NCI-H524 treated with DMSO at 0.1 percent for 48 hours (cell line): Measurements from ENCODE around the gene DDHD1.

Experiments
- DNase-seq: peaks from one replicate; lab custom pipeline; 2025; lab: John Stamatoyannopoulos, UW

DDHD1 gene

GRCh38 chr14:53034036-53034435, 119.1 kb downstream of the DDHD1 start:
- no peak for DNase-seq

GRCh38 chr14:53032838-53033390, 120.2 kb downstream of the DDHD1 start:
- no peak for DNase-seq

- DNase-seq = no peak
Measured at GRCh38 chr14:53032161-53032803, 120.8 kb downstream of the DDHD1 start.

GRCh38 chr14:53027562-53027961, 125.6 kb downstream of the DDHD1 start:
- DNase-seq = no peak

GRCh38 chr14:53027041-53027440, 126.1 kb downstream of the DDHD1 start:
- no peak for DNase-seq

GRCh38 chr14:53023325-53023724, 129.8 kb downstream of the DDHD1 start:
- no peak for DNase-seq

- no peak for DNase-seq
Measured at GRCh38 chr14:53022593-53022992, 130.5 kb downstream of the DDHD1 start.

- no peak for DNase-seq
Measured at GRCh38 chr14:53020193-53020932, 132.8 kb downstream of the DDHD1 start.

GRCh38 chr14:53019406-53019805, 133.7 kb downstream of the DDHD1 start:
- DNase-seq = no peak

GRCh38 chr14:53017837-53018236, 135.3 kb downstream of the DDHD1 start:
- DNase-seq = no peak

- DNase-seq = no peak
Measured at GRCh38 chr14:53016919-53017318, 136.2 kb downstream of the DDHD1 start.

GRCh38 chr14:53016491-53016890, 136.6 kb downstream of the DDHD1 start:
- no peak for DNase-seq

- DNase-seq = no peak
Measured at GRCh38 chr14:53011053-53011462, 142.1 kb downstream of the DDHD1 start.

- DNase-seq = no peak
Measured at GRCh38 chr14:53010193-53011040, 142.7 kb downstream of the DDHD1 start.

GRCh38 chr14:53006931-53007562, 146.1 kb downstream of the DDHD1 start:
- DNase-seq = no peak

GRCh38 chr14:53004976-53005375, 148.1 kb downstream of the DDHD1 start:
- DNase-seq = no peak

GRCh38 chr14:53003776-53004175, 149.3 kb downstream of the DDHD1 start:
- DNase-seq = peak; percentile 3

- no peak for DNase-seq
Measured at GRCh38 chr14:53002576-53002975, 150.5 kb downstream of the DDHD1 start.

GRCh38 chr14:53001787-53002378, 151.2 kb downstream of the DDHD1 start:
- no peak for DNase-seq

GRCh38 chr14:52998376-52999015, 154.6 kb downstream of the DDHD1 start:
- no peak for DNase-seq

GRCh38 chr14:52996493-52996892, 156.6 kb downstream of the DDHD1 start:
- DNase-seq = no peak
